CD4-positive, alpha-beta T cell treated with Interleukin-4 for 1 hour (primary cell): ENCODE data around the gene ZNF521.

Experiments
- DNase-seq, 2 donors: peaks; one replicate each; pipeline ENCODE4 v3.0.0-alpha.2; 2020 to 2022

Gene ZNF521

GRCh38 chr18:25223211-25223610, 128.8 kb downstream of the ZNF521 start:
- no peak for DNase-seq

- DNase-seq = no peak
Measured at GRCh38 chr18:25222648-25223047, 129.3 kb downstream of the ZNF521 start.

- DNase-seq = no peak
Measured at GRCh38 chr18:25210622-25211021, 141.3 kb downstream of the ZNF521 start.

DNA sequence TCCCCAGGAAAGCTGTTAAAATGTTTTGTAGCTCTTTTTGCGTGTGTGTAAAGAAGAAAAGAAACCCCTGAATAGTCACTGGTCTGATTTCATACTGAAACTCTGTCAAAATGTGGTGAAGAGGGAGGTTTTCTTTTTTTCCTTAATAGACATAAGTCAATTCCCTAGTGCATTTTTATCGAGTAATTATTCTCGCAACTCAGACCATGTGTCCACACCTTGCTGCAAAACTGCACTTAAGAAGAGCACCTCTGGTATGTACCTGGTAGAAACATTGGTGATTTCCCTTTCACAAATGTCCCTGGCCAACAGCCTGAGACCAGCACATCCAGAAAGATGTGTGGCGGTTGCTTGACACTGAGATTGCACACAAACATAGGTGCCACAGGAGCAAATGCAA, 159.9 kb downstream of the ZNF521 start:
- DNase-seq = no peak

DNA sequence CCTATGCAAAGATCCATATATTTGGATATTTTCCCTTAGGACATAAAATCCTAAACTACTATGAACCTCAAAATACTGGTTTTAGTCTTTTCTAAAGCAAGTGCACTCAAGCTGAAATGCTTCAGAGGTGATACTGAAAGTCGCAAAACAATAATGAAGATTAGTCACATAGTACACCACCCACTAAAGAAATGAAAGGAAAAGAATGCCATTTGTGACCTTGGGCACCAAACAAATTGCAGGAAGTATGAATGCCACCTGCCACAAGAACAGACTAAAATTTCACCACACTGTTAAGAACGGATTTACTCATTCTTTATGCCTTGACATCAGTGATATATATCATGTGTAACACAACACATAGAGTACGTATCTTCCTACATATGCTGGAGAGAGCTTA, 161.5 kb downstream of the ZNF521 start:
- DNase-seq = no peak

DNA sequence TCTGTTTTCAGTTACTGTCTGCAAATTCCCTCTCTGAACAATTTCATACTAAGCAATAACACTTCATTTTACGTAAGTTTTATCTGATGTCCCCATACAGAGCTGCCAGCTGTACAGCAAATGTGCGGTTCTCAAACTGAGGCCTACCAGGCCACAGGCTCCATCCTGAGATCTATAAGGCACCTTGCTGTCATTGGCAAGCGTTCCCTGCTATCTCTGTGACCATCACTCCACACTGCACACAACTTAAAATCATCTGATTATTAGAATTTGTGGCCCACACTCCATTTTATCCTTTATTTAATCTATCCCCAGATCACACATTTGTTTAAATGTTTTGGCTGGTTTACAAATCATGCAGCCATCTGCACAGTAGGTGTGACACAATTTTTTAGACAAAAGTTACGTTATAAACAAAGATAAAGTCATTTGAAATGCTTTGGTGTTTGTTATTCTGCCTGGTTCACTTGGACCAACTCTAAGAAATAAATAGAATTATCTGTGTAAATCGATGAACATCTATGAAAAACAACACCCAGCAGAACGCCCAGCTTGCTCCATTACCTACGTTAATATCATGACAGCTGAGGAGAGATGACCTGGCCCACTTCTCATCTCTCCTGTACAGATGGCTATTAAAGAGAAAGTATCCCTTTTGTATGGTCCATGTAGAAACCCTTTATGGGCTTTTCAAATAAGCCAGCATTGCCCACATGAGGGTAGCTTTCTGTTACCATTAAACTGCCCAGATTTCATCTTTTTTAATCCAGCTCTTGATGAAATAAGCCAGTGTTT, 162.4 kb downstream of the ZNF521 start:
- DNase-seq = no peak

DNA sequence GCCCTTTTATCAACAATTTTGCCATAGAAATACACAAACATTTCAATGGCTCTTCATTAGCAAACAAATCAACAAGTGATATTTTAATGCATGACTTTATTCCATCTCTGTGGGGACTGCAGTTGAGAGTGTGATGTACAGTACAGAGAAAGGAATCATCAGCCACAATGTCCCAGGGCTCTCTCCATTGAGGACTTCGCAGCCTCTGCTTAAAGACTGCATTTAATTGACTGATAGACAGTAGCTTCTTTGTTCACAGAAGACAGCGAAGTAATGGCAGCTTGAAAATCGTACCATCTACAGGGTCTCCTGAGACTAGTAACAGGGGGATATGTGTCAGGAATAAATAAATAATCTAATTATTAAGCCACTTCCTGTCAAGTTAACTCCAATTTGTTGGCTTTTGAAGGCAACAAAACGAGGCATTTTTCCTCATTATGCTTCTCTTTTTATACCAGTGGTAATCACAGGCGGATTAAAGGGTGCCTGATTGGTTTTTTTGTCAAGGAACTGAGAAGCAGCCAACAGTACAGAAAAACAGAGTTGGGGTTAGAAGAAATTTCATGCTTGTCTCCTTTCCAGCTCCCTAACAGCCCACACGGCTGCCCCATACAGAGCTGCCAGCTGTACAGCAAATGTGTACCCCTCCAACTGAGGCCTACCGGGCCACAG, 164.3 kb downstream of the ZNF521 start:
- no peak for DNase-seq

DNA sequence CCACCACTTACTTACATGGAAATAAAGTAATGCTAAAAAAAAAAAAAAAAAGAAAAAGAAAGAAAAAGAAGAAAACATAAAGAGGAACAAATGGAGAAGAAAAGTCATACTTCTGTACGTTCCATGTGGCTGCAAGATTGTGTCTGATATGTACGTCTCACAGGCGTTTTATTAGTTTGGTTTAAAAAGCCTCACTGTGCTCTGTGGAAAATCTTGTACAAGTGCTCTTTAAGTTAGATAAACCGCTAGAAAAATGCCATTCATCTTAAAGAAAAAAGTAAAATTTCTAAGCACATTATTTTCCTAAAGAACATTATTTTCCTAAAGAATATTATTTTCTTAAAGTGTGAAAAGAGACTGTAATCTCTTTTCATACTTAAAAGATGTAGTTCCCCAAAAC, 165.1 kb downstream of the ZNF521 start:
- no peak for DNase-seq

DNA sequence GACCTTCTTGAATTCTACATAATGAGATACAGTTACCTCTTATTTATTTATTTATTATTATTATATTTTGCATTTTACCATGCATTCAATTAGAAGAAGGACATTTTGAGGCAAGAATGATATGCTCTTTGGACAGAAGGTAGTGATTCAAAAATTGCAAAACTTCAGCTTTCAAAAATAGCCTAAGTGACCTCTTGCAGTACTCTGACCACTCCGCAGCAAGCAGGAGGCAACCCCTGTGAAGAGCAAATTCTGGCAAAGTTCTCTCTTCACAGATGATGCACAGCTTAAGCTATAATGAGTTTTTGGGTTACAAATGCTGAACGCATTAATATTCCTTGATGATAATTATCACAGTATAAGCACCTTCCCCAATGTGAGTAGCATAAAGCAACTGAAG, 170.0 kb downstream of the ZNF521 start:
- no peak for DNase-seq

DNA sequence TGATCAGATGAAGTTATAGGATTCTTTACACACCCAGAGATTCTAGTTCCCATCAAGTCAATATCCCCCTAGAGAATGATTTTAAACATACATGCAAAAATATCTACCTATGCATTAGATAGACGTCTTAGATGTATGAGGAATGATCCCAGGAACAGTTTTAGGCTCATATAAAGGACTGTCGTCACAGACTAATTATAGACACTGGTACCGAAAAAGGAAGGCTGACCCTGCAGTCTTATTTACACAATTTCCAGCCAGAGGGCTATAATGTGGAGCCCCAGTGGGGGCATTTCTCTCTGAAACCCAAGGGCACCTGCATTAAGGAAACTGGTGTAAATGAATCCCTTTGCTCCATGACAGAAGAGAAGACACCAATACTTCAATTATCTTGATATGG, 170.4 kb downstream of the ZNF521 start:
- no peak for DNase-seq

DNA sequence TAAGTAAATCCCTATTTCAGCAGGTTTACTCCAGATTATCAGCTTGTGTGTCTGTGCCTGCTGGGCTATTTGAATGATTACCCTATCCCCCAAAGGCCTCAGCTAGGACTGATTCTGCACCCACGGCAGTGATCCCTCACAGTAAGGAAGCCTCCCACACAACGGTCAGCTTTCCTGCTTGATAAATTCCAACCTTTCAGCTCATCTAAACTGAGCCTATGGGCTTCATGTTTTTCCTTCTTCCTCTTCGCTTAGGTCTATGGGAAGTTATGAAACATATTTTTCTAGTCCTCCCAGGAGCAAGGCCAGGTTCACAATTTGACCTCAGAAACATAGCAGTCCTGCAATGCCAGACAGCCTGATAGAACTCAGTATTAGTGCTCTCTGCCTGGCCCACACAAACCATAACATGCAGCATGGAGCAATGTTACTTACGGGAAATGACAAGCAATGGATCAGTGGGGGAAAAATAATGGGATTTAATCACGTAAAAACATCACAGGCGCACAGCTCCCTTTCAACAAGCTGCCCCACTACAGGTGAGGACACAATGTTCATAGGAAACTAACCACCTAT, 170.9 kb downstream of the ZNF521 start:
- no peak for DNase-seq

GRCh38 chr18:25177631-25178030, 174.3 kb downstream of the ZNF521 start:
- DNase-seq = no peak

- DNase-seq = no peak
Measured at GRCh38 chr18:25176518-25177042, 175.4 kb downstream of the ZNF521 start.

- DNase-seq = no peak
Measured at GRCh38 chr18:25175558-25176517, 176.1 kb downstream of the ZNF521 start.

DNA sequence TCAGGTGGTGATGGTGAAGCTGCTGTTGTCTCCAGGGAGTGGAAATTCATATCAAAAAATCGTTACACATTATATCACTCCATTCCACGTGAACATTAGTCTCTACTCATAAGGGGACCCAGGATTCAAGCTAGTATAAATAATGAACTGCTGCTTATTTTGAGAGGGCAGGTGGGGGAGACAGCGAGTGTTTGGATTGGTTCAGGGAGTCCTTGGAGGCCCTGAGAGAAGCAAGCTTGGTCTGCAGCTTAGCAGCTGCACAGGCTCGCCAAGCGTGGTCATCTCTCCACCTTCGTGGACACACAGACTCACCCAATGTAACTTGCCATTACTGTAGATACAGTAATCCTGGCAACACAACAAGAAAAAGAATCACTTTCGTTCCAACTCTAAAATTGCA, 177.6 kb downstream of the ZNF521 start:
- DNase-seq = no peak

GRCh38 chr18:25171334-25171733, 180.6 kb downstream of the ZNF521 start:
- no peak for DNase-seq

- DNase-seq = no peak
Measured at GRCh38 chr18:25170402-25170801, 181.6 kb downstream of the ZNF521 start.

GRCh38 chr18:25169701-25170100, 182.3 kb downstream of the ZNF521 start:
- DNase-seq = no peak

DNA sequence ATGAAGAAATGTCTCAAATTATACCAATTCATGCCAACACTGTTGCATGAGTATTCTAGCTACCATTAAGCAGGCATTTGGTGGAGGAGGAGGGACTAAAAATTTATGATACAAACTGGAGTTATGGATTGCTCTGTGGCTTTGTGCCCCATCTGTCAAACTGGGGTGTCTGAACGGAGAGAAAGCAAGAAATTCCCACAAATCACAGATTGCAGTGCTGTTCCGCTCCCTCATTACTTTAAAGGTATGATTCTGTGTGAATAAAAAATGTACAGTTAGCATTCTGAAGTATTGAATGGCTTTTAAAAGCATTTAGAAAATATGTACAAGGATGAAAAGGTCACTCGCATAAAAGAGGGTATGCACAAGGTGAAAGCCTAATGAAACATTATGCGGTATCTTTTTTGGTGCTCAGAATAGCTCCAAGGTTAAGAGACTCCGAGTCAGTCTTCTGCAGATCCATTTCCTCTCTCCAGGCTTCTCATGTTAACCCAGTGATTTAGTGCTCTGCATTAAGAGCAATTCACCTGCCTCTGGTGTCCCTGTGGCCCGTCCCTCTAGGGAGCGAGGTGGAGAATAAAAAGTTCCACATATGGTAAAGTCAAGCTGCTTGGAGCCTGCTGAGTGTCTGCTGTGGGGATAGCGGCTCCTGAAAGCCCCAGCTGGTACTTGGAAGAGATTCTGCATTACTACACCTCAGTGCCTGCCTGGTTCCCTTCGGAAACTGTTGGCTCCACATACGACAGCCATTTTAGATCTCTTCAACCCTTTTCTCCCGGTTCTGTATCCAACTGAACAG, 184.2 kb downstream of the ZNF521 start:
- DNase-seq = no peak

DNA sequence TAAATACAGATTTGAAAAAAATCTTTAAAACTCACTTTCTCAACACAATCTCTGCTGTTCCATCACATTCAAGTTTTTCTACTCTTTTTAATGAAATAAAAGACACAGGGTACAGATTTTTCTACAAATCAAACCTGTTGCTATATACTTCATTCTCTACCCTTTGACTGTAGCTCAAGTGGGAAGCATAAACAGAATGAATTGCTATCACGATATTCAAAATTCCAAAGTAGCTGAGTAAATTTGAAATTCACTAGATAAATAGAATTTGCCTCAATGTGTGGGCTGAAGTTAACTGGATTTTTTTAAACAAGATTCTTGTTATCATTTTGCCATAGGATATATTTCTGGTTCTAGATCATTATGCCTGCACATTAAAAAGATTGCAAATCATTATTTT, 185.9 kb downstream of the ZNF521 start:
- DNase-seq = no peak

DNA sequence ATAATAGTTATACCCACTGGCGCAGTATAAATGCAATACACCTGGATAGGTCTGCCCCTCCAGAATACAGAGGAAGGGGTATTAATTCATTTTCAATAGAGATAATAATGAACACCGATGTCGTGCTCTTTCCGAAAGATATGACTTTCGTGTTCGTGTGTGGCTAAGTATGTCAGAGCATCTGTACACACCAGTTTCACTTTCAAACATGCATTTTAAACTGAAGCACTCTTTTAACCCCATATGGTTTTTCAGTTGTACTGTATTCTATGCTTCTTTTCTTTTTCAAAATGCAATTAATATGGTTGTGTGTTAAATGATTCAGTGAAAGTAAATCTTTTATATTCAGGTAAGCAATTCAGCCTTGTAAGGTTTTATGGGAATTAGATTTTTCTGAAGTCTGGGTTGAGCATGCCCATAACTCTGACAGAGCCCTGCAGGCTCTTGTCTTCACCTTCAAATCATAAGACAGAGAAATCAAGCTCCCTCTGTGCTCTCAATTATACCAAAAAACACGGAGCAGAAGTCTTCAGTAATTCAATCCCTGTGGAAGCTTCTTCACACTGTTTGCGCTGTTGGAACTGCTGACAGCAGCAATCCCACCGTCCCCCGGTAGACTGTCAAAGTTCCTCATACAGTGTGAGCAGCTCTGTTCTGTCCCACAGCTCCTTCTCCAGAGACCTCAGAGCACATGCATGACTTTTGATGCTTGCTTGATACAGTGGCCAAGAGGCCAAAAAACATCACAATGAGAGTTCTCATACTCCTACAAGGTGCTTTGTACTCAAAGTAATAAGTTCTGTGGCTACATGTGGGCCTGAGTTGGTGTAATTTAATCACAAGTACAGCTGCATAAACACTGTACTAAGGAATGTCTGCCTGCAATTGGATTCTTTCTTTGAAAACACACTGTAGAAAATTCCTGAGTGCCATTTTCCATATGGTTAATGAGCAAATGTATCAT, 186.8 kb downstream of the ZNF521 start:
- no peak for DNase-seq
